ENCODE measurements around the gene RMRP.

RMRP gene

GRCh38 chr9:35682051-35682450 is 24.2 kb upstream of the RMRP start:
- Histone ChIP-seq H3K27ac (ENCODE audit: low read depth, low read length) (no peak overlapping the region), H2AFZ (ENCODE audit: low read depth, low read length, severe bottlenecking) (no peak overlapping the region), H3K9me2 (replicated peaks; ENCODE audit: insufficient read depth, low read length) (no peaks in the 10 kb centered on the region), H3F3A (ENCODE audit: insufficient read depth) (no peaks in the 10 kb centered on the region), H3K4me3 (ENCODE audit: insufficient read depth, low read length, poor library complexity, severe bottlenecking) (no peak overlapping the region), H3K9me3 (ENCODE audit: insufficient read depth, low read length) (no peaks in the 10 kb centered on the region), H3K9ac (ENCODE audit: low read length) (no peak overlapping the region), H3K27me3 (ENCODE audit: low read length) (no peaks in the 10 kb centered on the region), H4K20me1 (ENCODE audit: low read depth, low read length) (no peaks in the 10 kb centered on the region), H3K79me2 (ENCODE audit: insufficient read depth, low read length) (no peaks in the 10 kb centered on the region), H3K4me2 (ENCODE audit: low read depth, low read length, poor library complexity, severe bottlenecking) (no peak overlapping the region), H3K36me3 (ENCODE audit: low read length) (no peaks in the 10 kb centered on the region)
- no peak for TF ChIP-seq CTCF (IDR thresholded peaks at IDR 0.05; ENCODE audit: insufficient read depth, low read length, poor library complexity, severe bottlenecking)
- no peak for TF ChIP-seq EZH2phosphoT487 (conservative IDR thresholded peaks at IDR 0.05; ENCODE audit: low read length)

- Histone ChIP-seq H2AFZ (ENCODE audit: low read depth, low read length, severe bottlenecking) (no peak overlapping the region), H3K9ac (ENCODE audit: low read length) (no peak overlapping the region), H3F3A (ENCODE audit: insufficient read depth) (no peaks in the 10 kb centered on the region), H3K27ac (ENCODE audit: low read depth, low read length) (no peak overlapping the region), H3K9me3 (ENCODE audit: insufficient read depth, low read length) (no peaks in the 10 kb centered on the region), H3K36me3 (ENCODE audit: low read length) (no peaks in the 10 kb centered on the region), H3K79me2 (ENCODE audit: insufficient read depth, low read length) (no peaks in the 10 kb centered on the region), H3K27me3 (ENCODE audit: low read length) (no peaks in the 10 kb centered on the region), H3K4me2 (ENCODE audit: low read depth, low read length, poor library complexity, severe bottlenecking) (no peak overlapping the region), H3K4me3 (ENCODE audit: insufficient read depth, low read length, poor library complexity, severe bottlenecking) (no peak overlapping the region), H4K20me1 (ENCODE audit: low read depth, low read length) (no peaks in the 10 kb centered on the region), H3K9me2 (replicated peaks; ENCODE audit: insufficient read depth, low read length) (no peaks in the 10 kb centered on the region)
- TF ChIP-seq CTCF (IDR thresholded peaks at IDR 0.05; ENCODE audit: insufficient read depth, low read length, poor library complexity, severe bottlenecking), result no peak
- no peak for TF ChIP-seq EZH2phosphoT487 (conservative IDR thresholded peaks at IDR 0.05; ENCODE audit: low read length)
These were observed 23.7 kb upstream of the RMRP start for GRCh38 chr9:35681341-35682002.

GRCh38 chr9:35680331-35681105 is 22.7 kb upstream of the RMRP start:
- Histone ChIP-seq H3K27me3 (ENCODE audit: low read length) (no peaks in the 10 kb centered on the region), H3K9me2 (replicated peaks; ENCODE audit: insufficient read depth, low read length) (no peaks in the 10 kb centered on the region), H3K79me2 (ENCODE audit: insufficient read depth, low read length) (no peaks in the 10 kb centered on the region), H3K4me3 (ENCODE audit: insufficient read depth, low read length, poor library complexity, severe bottlenecking) (no peak overlapping the region), H2AFZ (ENCODE audit: low read depth, low read length, severe bottlenecking) (no peak overlapping the region), H3K9me3 (ENCODE audit: insufficient read depth, low read length) (no peaks in the 10 kb centered on the region), H3K27ac (ENCODE audit: low read depth, low read length) (no peak overlapping the region), H4K20me1 (ENCODE audit: low read depth, low read length) (no peaks in the 10 kb centered on the region), H3K4me2 (ENCODE audit: low read depth, low read length, poor library complexity, severe bottlenecking) (no peak overlapping the region), H3K9ac (ENCODE audit: low read length) (no peak overlapping the region), H3K36me3 (ENCODE audit: low read length) (no peaks in the 10 kb centered on the region), H3F3A (ENCODE audit: insufficient read depth) (no peaks in the 10 kb centered on the region)
- no peak for TF ChIP-seq CTCF (IDR thresholded peaks at IDR 0.05; ENCODE audit: insufficient read depth, low read length, poor library complexity, severe bottlenecking)

All from SU-DHL-6 (cell line).